Measurements from ENCODE around the gene ZBTB7B. TPM values are rescaled to one million over a fixed set of nuclear protein-coding genes. Genes with fewer than 3 reads are reported as not detected.

The ZBTB7B gene
- total RNA-seq, 1 experiment from 2014 or later: 38.3 TPM

DNA sequence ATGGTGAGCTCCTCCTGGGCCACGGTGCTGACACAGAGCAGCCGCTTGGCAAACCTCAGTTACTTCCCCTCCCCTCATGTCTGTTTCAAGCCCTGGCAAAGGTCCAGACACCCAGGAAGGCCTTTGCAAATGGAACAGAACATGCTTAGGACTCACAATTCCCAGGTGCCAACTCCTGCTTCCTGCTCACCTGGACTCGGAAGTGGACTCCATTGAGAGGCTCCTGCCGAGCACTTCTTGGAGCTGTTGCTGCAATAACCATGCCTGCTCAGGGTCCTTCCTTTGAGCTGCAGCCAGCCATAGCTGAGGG is 20.3 kb downstream of the ZBTB7B start:
- Histone ChIP-seq H3K56ac (ENCODE audit: insufficient read length, low read depth, low read length) (no peak overlapping the region), H2BK15ac (ENCODE audit: low read depth, low read length) (no peak overlapping the region), H3K9me3 (ENCODE audit: control insufficient read depth, low read depth, low read length) (no peaks in the 10 kb centered on the region), H2BK5ac (ENCODE audit: insufficient read length, low read length) (no peak overlapping the region), H4K8ac (replicated peaks; ENCODE audit: insufficient read length, low read depth, low read length) (no peak overlapping the region), H3K4me2 (ENCODE audit: insufficient read depth, insufficient read length, low read length) (no peak overlapping the region), H3K27me3 (ENCODE audit: insufficient read depth, low read length) (no peaks in the 10 kb centered on the region), H4K5ac (ENCODE audit: insufficient read length, low read depth, low read length) (no peak overlapping the region), H3T11ph (ENCODE audit: low read length) (no peak overlapping the region), H3K27ac (ENCODE audit: insufficient read length, low read depth, low read length) (no peak overlapping the region), H3K79me2 (ENCODE audit: insufficient read depth, low read length) (no peaks in the 10 kb centered on the region), H3K23me2 (ENCODE audit: insufficient read length, low read depth, low read length, poor library complexity, severe bottlenecking) (no peaks in the 10 kb centered on the region), H2BK12ac (ENCODE audit: insufficient read length, low read depth, low read length) (no peak overlapping the region), H3K4me1 (ENCODE audit: insufficient read depth, low read length) (no peaks in the 10 kb centered on the region), H3K14ac (ENCODE audit: insufficient read depth, low read length) (no peak overlapping the region), H3K9ac (ENCODE audit: extremely low read depth, insufficient read length, low read length) (no peak overlapping the region), H2AFZ (ENCODE audit: low read length) (no peak overlapping the region), H2BK120ac (ENCODE audit: low read depth, low read length, poor library complexity, severe bottlenecking) (no peak overlapping the region), H4K20me1 (ENCODE audit: control insufficient read depth, insufficient read depth, insufficient read length) (no peaks in the 10 kb centered on the region), H4K91ac (ENCODE audit: insufficient read length, low read depth, low read length) (no peak overlapping the region), H3K4ac (ENCODE audit: low read depth, low read length) (no peak overlapping the region), H3K18ac (ENCODE audit: insufficient read length, low read depth, low read length) (no peak overlapping the region), H3K23ac (ENCODE audit: insufficient read length, low read depth, low read length) (no peak overlapping the region), H2AK5ac (ENCODE audit: insufficient read length, low read length) (no peak overlapping the region), H3K79me1 (ENCODE audit: insufficient read depth, low read depth, low read length, poor library complexity, severe bottlenecking) (no peaks in the 10 kb centered on the region), H2BK20ac (ENCODE audit: low read depth, low read length, poor library complexity, severe bottlenecking) (no peak overlapping the region)
- H3K27ac Mint-ChIP-seq: no peak overlapping the region; a peak in 1 of 7 replicates
- H3K36me3 Mint-ChIP-seq (ENCODE audit: insufficient read depth in 1 of 3, low read depth in 3 of 3): peaks cover 0 to 6% (median 6%) of the 10 kb centered on the region in 3 experiments; a peak in 1 of 7 replicates
- TF ChIP-seq CTCF (conservative IDR thresholded peaks at IDR 0.05): no peak
- no CpG with 5 or more reads among the region's 4 CpGs for WGBS (ENCODE audit: extremely low coverage, insufficient read length, low lambda C conversion rate)
- peaks cover 12% of the 10 kb centered on the region for H3K27me3 Mint-ChIP-seq (ENCODE audit: low read depth)
- H3K9me3 Mint-ChIP-seq: no peaks in the 10 kb centered on the region
- no peak for DNase-seq
- H3K4me3 Mint-ChIP-seq: no peak overlapping the region; a peak in 1 of 5 replicates
- peaks cover 21 to 40% of the 10 kb centered on the region in 2 experiments for H3K4me1 Mint-ChIP-seq
